WTC11 (cell line): Measurements from ENCODE around the gene MANBA. TPM values are rescaled to one million over a fixed set of nuclear protein-coding genes. Genes with fewer than 3 reads are reported as not detected.

Experiments
- ATAC-seq: fragments of 200-7000 bp; cut with Tn5 transposase; 2 replicates; pipeline ENCODE4 v1.10.0; 2021; ENCODE audit warnings: mild to moderate bottlenecking, moderate library complexity
- CTCF ChIA-PET: fragments of 300-600 bp; sonication (Branson Sonifier 250); formaldehyde crosslinking; loops from one replicate; lab custom pipeline; 2021; ENCODE audit warnings: antibody characterized with exemption; lab: Charles Lee
- POLR2A ChIA-PET: fragments of 350-600 bp; sonication (Branson Sonifier 250); formaldehyde crosslinking; loops from one replicate; lab custom pipeline; 2021; ENCODE audit warnings: antibody characterized with exemption; lab: Charles Lee
- DNase-seq: peaks from one replicate; pipeline ENCODE4 v3.0.0; 2021; ENCODE audit warnings: low spot score
- H3K27ac Mint-ChIP-seq: 2 replicates; pipeline ENCODE4 v1.8.0; 2021; ENCODE audit warnings: mixed read lengths
- H3K27me3 Mint-ChIP-seq: 2 replicates; pipeline ENCODE4 v1.8.0; 2021; ENCODE audit warnings: low read depth, mild to moderate bottlenecking, moderate library complexity, mixed read lengths
- H3K36me3 Mint-ChIP-seq: 2 replicates; pipeline ENCODE4 v1.8.0; 2021; ENCODE audit warnings: mixed read lengths
- H3K4me1 Mint-ChIP-seq: 2 replicates; pipeline ENCODE4 v1.8.0; 2022; ENCODE audit warnings: mixed read lengths
- H3K4me3 Mint-ChIP-seq: 2 replicates; pipeline ENCODE4 v1.8.0; 2021; ENCODE audit warnings: mild to moderate bottlenecking, moderate library complexity, mixed read lengths
- H3K9me3 Mint-ChIP-seq: 2 replicates; pipeline ENCODE4 v1.8.0; 2021; ENCODE audit warnings: mixed read lengths
- AFF4 ChIP-seq: sonication (generic); formaldehyde crosslinking; IDR thresholded peaks from 2 replicates; pipeline ENCODE4 v1.8.1; 2023; ENCODE audit warnings: mild to moderate bottlenecking, missing genetic modification reagents, borderline replicate concordance
- ESRRA ChIP-seq: sonication (generic); formaldehyde crosslinking; IDR thresholded peaks from 2 replicates; pipeline ENCODE4 v1.8.1; 2022; ENCODE audit warnings: mild to moderate bottlenecking, missing genetic modification reagents, borderline replicate concordance
- GABPB1 ChIP-seq: sonication (generic); formaldehyde crosslinking; IDR thresholded peaks from 2 replicates; pipeline ENCODE4 v1.8.1; 2023; ENCODE audit warnings: mild to moderate bottlenecking, missing genetic modification reagents
- IRF1 ChIP-seq: sonication (generic); formaldehyde crosslinking; IDR thresholded peaks from 2 replicates; pipeline ENCODE4 v1.8.0; 2023; ENCODE audit warnings: missing genetic modification reagents
- MAX ChIP-seq: sonication (generic); formaldehyde crosslinking; IDR thresholded peaks from 2 replicates; pipeline ENCODE4 v1.8.0; 2022; ENCODE audit warnings: mild to moderate bottlenecking, missing genetic modification reagents
- NFE2L1 ChIP-seq: sonication (generic); formaldehyde crosslinking; IDR thresholded peaks from 2 replicates; pipeline ENCODE4 v1.8.1; 2023; ENCODE audit warnings: missing genetic modification reagents
- OVOL2 ChIP-seq: fragments of 250-450 bp; sonication (Bioruptor Pico); IDR thresholded peaks from 2 replicates; pipeline ENCODE4 v1.9.0; 2021; ENCODE audit warnings: mild to moderate bottlenecking, borderline replicate concordance
- PRDM15 ChIP-seq: sonication (generic); formaldehyde crosslinking; IDR thresholded peaks from 2 replicates; pipeline ENCODE4 v1.8.0; 2022; ENCODE audit warnings: missing genetic modification reagents
- SMAD4 ChIP-seq: sonication (generic); formaldehyde crosslinking; IDR thresholded peaks from 2 replicates; pipeline ENCODE4 v1.8.0; 2022; ENCODE audit warnings: mild to moderate bottlenecking, missing genetic modification reagents
- STAT6 ChIP-seq: sonication (generic); formaldehyde crosslinking; conservative IDR thresholded peaks from 2 replicates; pipeline ENCODE4 v1.8.1; 2023; ENCODE audit warnings: mild to moderate bottlenecking, low read depth, missing genetic modification reagents, moderate library complexity
- TEAD1 ChIP-seq: sonication (generic); formaldehyde crosslinking; IDR thresholded peaks from 2 replicates; pipeline ENCODE4 v1.8.0; 2022; ENCODE audit warnings: mild to moderate bottlenecking, missing genetic modification reagents
- total RNA-seq: library from RNA; stranded (reverse); gene quantifications from 3 replicates; pipeline ENCODE4 v1.2.3, GENCODE V29; 2021
- TF ChIP-seq, protein P1 (sequence below): sonication (generic); formaldehyde crosslinking; IDR thresholded peaks from 2 replicates; pipeline ENCODE4 v1.8.0; 2022; ENCODE audit warnings: mild to moderate bottlenecking, missing genetic modification reagents
- TF ChIP-seq, protein P2 (sequence below): sonication (generic); formaldehyde crosslinking; IDR thresholded peaks from 2 replicates; pipeline ENCODE4 v1.8.0; 2022; ENCODE audit warnings: mild to moderate bottlenecking, missing genetic modification reagents
- TF ChIP-seq, protein P3 (sequence below): sonication (generic); formaldehyde crosslinking; IDR thresholded peaks from 2 replicates; pipeline ENCODE4 v1.8.0; 2022; ENCODE audit warnings: mild to moderate bottlenecking, missing genetic modification reagents

The MANBA gene
- total RNA-seq, 1 experiment from 2014 or later: 35.1 TPM

DNA sequence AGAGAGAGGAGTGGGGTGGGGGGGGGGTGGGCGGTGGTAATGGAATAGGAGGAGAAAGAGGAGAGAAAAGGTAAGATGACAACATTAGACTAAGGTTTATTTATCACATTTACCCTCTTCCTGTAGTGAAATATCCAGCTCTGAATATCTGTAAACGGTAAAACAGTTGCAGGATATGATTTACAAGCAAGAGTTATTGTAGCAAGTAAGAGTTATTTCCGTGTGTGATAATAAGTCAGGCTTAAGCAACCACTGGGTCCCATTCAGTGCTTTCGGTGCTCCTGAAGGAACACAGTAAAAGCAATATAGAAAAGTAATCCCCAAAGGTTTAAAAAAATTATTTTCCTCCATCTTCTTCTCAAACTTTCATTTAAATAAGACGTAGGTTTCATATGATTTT, 103.6 kb downstream of the MANBA start:
- Mint-ChIP-seq H3K9me3 (no peaks in the 10 kb centered on the region), H3K36me3 (peaks cover 3% of the 10 kb centered on the region), H3K27ac (no peak overlapping the region), H3K4me1 (no peaks in the 10 kb centered on the region), H3K27me3 (no peaks in the 10 kb centered on the region), H3K4me3 (no peak overlapping the region)
- TF ChIP-seq TEAD1 (CRISPR knock-in tag) (no peak), NFE2L1 (no peak), SMAD4 (CRISPR knock-in tag) (no peak), MAX (CRISPR knock-in tag) (no peak), GABPB1 (CRISPR knock-in tag) (no peak), PRDM15 (CRISPR knock-in tag) (no peak), IRF1 (CRISPR knock-in tag) (no peak), OVOL2 (CRISPR knock-in tag) (no peak), ESRRA (no peak)
- TF ChIP-seq, protein P1, sequence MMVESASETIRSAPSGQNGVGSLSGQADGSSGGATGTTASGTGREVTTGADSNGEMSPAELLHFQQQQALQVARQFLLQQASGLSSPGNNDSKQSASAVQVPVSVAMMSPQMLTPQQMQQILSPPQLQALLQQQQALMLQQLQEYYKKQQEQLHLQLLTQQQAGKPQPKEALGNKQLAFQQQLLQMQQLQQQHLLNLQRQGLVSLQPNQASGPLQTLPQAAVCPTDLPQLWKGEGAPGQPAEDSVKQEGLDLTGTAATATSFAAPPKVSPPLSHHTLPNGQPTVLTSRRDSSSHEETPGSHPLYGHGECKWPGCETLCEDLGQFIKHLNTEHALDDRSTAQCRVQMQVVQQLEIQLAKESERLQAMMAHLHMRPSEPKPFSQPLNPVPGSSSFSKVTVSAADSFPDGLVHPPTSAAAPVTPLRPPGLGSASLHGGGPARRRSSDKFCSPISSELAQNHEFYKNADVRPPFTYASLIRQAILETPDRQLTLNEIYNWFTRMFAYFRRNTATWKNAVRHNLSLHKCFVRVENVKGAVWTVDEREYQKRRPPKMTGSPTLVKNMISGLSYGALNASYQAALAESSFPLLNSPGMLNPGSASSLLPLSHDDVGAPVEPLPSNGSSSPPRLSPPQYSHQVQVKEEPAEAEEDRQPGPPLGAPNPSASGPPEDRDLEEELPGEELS (CRISPR knock-in tag): no peak
- TF ChIP-seq, protein P2, sequence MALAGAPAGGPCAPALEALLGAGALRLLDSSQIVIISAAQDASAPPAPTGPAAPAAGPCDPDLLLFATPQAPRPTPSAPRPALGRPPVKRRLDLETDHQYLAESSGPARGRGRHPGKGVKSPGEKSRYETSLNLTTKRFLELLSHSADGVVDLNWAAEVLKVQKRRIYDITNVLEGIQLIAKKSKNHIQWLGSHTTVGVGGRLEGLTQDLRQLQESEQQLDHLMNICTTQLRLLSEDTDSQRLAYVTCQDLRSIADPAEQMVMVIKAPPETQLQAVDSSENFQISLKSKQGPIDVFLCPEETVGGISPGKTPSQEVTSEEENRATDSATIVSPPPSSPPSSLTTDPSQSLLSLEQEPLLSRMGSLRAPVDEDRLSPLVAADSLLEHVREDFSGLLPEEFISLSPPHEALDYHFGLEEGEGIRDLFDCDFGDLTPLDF (CRISPR knock-in tag): no peak
- TF ChIP-seq, protein P3, sequence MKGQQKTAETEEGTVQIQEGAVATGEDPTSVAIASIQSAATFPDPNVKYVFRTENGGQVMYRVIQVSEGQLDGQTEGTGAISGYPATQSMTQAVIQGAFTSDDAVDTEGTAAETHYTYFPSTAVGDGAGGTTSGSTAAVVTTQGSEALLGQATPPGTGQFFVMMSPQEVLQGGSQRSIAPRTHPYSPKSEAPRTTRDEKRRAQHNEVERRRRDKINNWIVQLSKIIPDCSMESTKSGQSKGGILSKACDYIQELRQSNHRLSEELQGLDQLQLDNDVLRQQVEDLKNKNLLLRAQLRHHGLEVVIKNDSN (CRISPR knock-in tag): no peak
- ATAC-seq (no peak), DNase-seq (no peak)
- ChIA-PET POLR2A (no interaction called here), CTCF (no interaction called here)

DNA sequence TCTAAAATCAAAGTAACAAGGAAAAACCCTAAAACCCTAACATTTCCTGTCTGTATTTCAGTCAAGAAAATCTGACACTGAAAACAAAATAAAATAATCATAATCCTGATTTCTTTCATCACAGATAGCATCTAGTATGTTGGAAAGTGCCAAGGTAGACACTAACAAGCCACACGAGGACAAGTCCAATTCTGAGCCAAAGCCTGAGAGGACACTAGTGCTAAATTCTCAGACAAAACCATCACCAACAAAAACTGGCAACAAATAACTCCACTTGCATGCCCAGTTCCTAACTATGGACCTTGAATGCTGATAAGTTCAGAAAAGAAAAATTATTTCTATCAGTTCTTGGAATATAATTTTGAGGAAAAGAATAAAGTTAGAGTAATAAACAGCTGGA, 113.7 kb downstream of the MANBA start:
- H3K4me3 Mint-ChIP-seq: no peak overlapping the region
- peaks cover 10% of the 10 kb centered on the region for H3K36me3 Mint-ChIP-seq
- ATAC-seq (no peak), DNase-seq (no peak)
- H3K4me1 Mint-ChIP-seq: no peaks in the 10 kb centered on the region
- no peak for TF ChIP-seq AFF4
- no peak for TF ChIP-seq STAT6 (CRISPR knock-in tag)
- no peak overlapping the region for H3K27ac Mint-ChIP-seq
- POLR2A ChIA-PET: no interaction called here
- no peaks in the 10 kb centered on the region for H3K27me3 Mint-ChIP-seq
- H3K9me3 Mint-ChIP-seq: no peaks in the 10 kb centered on the region
- CTCF ChIA-PET: no interaction called here
